GM18502 (cell line): ENCODE measurements around the gene GNG10.

ENCODE experiments used
- ATAC-seq: cut with Tn5 transposase; IDR thresholded peaks from one replicate; pipeline ENCODE4 v1.9.1; 2021; ENCODE audit warnings: mild to moderate bottlenecking; ENCODE audit not compliant: unreplicated experiment, poor library complexity

The GNG10 gene

DNA sequence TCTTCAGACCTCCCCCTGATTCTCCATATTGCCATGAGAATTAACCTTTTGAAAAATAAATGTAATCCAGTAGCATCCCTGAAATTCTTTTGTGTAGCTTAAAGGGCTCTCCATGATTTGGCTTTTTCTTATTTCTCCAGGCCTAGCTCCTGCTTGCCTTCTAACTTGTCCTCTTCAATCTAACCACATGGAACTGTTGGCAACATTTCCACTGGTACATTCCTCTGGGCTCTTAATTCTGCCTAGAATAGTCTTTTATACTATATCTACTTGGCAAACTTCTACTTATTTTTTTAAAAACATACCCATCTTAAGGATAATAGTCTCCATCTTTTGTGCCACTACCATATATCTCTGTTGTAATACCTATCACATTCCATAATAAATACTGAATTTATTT, 54.1 kb downstream of the GNG10 start:
- no peak for ATAC-seq

DNA sequence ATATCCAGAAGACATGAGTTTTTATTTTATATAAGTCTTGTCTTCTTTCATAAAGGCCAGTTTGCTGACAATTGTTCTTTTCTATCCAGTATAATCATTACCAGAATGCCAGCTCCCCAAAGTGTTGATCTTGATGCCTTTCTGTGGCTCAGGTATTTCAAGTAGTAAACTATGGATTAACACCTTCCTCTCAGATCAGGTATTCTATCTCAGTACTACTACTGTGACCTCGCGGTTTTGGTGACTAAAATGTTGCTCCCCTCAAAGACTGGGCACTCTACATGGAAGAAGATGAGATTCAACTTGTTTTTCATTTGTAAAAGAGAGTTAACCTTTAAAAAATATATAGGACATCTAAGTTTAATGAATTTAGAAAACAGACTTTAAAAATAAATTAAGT, 58.1 kb downstream of the GNG10 start:
- no peak for ATAC-seq
